Embryonic facial prominence (tissue), 1 donor: Measurements from ENCODE around the gene NOS3.

Source experiments
- DNase-seq: peaks from one replicate; pipeline ENCODE4 v3.0.0-alpha.2; 2016; ENCODE audit errors: extremely low spot score

NOS3 gene

GRCh38 chr7:150990416-150991186 lies at the start of gene NOS3:
Gene NOS3, plus strand, starts transcription at chr7:150991017. Its CDS starts 2,787 bp downstream, at chr7:150993804.
- no peak for DNase-seq

- DNase-seq: no peak
Measured at GRCh38 chr7:150941351-150942000, 49.3 kb upstream of the NOS3 start.

- no peak for DNase-seq
Measured at GRCh38 chr7:150942001-150942590, 48.7 kb upstream of the NOS3 start.

DNA sequence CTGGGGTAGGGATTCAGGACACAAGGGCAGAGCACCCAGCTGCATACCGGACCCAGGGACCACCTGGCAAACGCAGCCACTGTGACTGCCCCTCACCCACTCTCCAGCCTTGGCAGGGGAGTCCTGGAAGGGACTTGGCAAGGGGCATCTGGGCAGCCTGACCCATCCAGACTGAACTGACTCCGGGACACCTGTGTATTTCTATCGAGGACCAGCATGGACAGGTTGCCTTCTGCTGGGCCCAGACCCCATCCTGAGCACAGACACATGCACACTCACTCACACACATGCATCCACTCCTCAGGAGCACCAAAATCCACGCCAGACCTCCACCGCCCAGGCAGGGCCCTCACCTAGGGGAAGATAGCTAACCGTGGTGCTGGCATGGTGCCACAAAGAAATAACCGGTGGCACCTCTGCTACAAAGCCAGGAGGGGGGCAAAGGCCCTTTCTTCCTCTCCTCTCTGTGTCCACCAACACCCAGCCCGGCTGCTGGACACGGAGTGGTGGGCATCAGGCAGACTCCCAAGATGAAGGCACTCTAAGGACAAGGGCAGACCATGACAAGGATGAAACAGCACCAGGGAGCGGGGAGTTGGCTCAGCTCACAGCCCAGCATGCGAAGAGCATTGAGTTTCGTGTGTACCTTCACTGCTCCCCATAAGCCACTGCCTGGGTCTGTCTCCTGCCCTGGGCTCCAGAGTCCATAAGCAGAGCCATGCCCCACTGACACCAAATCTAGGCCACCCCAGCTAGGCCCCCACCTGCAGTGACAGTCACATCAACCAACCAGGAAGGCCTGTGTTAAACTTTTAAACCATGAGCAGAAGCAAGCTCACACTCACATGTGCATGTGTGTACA lies 48.0 kb upstream of the NOS3 start:
- no peak for DNase-seq

DNA sequence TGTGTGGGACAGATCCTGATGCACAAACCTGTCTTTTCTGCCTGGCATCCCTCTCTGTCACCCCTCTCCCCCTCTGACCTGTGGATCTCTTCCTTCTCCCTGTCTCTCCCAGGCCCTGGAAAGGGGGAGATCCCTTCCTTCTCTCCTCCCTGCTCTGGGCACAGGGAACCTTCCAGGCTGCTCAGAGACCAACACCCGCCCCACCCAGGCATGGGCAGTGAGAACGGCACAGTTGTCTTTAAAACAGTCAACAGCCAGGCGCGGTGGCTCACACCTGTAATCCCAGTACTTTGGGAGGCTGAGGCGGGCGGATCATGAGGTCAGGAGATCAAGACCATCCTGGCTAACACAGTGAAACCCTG lies 47.4 kb upstream of the NOS3 start:
- no peak for DNase-seq

DNA sequence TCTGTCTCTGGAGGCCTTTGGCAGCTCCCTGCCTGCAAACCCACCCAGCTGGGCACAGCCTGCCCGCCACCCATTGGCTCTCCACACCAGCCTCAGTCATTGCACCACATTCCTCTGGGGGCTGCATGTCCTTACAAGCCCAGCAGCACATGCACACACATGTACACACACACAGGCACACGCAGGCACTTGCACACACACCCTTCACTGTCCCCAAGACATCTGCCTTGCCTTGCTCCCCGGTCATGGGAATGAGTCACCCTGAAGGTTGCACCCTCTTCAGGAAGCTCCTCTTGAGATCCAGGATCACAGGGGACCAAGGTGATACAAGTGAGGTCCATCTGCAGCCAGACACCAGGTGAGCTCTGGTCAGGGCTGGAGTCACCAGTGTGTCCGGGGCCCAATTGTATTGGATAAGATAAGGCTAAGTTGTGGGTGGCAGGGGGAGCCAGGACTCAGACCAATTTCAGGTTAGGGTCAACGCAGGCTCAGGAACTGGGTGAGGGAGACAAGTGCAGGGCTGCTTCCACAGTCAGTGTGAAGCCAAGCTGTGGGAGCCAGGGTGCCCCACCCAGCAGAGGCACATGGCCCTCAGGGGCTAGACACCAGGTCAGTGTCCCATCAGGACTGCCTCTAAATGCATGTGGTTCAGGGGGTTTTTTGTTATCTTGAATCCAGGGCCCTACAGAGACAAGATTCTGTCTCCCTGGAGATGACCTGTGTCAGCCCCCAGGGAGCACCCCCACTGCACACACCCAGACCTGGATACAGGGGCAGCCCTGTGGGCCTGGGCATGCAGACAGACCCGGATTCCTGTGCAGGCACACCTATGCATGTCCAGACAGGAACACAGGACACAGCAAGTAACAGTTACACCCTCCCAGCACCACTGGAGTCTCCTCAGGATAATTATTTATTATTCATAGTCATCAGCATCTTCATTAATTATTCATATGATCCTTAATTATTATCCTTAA lies 46.5 kb upstream of the NOS3 start:
- no peak for DNase-seq

GRCh38 chr7:150945171-150945852 lies 45.5 kb upstream of the NOS3 start:
- no peak for DNase-seq

- no peak for DNase-seq
Measured at GRCh38 chr7:150945853-150946420, 44.9 kb upstream of the NOS3 start.

DNA sequence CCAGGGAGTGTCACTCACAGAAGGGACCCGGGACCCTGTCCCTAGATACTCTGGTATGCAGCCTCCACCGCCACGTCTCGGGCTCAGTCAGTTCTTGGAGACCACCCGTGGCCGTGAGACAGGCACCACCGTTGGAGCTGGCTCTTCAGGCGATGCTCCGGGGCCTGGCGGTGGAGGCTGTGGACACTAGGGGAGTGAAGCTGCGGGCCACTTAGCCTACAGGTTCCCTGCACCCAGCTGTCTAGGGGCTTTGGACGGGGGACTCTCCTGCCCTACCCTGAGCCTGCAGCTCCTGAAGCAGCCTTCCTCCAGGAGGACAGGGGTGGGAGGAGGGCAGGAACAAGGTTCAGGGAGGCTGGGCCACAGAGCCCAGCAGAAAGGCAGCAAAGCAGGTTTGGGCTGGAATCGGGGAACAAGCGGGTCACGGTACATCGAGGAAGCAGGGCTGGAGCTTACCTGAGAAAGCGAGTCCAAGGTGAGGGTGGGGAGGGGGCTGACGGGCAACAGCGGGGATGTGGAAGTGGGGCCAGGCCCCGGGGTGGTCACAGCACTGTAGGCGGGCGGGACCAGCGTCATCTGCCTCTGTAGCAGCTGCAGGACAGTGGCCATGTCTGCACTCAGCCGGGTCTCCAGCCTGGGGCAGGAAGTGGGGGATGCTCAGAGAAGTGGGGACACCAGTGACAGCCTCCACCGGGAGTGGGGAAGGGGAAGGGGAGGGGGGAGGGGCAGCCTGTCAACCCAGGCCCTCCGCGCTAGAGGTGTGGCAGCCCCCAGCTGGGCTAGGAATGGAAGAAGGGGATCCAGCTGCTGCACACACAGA lies 44.2 kb upstream of the NOS3 start:
- DNase-seq: no peak

- no peak for DNase-seq
Measured at GRCh38 chr7:150947241-150947745, 43.5 kb upstream of the NOS3 start.

- DNase-seq: no peak
Measured at GRCh38 chr7:150947761-150948651, 42.8 kb upstream of the NOS3 start.

GRCh38 chr7:150948791-150949251 lies 42.0 kb upstream of the NOS3 start:
- no peak for DNase-seq

GRCh38 chr7:150949564-150949963 lies 41.3 kb upstream of the NOS3 start:
- DNase-seq: no peak

DNA sequence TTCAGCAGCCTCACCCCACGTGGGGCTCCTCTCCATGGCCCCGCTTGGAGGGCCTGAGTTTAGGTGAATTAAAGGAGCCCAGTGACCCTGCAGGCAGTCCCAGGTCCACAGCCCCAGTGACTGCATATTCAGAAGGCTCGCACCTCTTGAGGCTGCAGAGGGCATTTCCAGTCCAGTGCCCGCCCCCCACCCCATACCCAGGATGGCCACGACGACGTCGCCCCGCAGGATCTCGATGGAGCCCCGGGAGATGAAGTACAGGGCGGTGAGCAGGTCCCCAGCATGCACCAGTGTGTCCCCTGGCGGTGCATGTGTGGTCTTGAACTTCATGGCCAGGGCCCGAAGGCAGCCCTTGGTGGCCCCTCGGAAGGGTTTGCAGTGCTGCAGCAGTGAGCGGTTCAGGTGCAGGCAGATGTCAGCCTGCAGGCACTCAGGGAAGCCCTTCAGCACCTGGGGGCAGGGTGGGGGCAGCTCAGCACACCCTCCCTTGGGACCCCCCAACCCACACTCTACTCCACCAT lies 40.8 kb upstream of the NOS3 start:
- no peak for DNase-seq

- DNase-seq: no peak
Measured at GRCh38 chr7:150950496-150951180, 40.2 kb upstream of the NOS3 start.

DNA sequence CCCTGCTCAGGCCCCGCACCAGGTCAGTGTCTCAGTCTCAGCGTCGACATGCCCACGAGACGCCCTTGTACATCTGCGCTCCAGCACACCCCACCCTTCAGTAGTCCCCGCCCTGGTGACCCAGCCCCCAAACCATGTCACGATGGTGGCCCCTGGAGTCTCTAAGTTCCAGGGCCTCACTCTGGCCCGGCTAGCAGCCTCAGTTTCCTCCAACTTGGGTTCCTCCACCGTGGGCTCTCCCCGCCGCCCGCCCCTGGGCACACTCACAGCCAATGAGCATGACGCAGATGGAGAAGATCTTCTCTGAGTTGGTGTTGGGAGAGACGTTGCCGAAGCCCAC lies 39.7 kb upstream of the NOS3 start:
- DNase-seq: no peak

GRCh38 chr7:150951521-150951920 lies 39.3 kb upstream of the NOS3 start:
- no peak for DNase-seq
